CD4-positive, alpha-beta T cell treated with Interleukin-15 for 1 hour (primary cell): ENCODE measurements around the gene GAB2.

Experiments used
- DNase-seq: peaks from one replicate; pipeline ENCODE4 v3.0.0-alpha.2; 2020

GAB2 gene

DNA sequence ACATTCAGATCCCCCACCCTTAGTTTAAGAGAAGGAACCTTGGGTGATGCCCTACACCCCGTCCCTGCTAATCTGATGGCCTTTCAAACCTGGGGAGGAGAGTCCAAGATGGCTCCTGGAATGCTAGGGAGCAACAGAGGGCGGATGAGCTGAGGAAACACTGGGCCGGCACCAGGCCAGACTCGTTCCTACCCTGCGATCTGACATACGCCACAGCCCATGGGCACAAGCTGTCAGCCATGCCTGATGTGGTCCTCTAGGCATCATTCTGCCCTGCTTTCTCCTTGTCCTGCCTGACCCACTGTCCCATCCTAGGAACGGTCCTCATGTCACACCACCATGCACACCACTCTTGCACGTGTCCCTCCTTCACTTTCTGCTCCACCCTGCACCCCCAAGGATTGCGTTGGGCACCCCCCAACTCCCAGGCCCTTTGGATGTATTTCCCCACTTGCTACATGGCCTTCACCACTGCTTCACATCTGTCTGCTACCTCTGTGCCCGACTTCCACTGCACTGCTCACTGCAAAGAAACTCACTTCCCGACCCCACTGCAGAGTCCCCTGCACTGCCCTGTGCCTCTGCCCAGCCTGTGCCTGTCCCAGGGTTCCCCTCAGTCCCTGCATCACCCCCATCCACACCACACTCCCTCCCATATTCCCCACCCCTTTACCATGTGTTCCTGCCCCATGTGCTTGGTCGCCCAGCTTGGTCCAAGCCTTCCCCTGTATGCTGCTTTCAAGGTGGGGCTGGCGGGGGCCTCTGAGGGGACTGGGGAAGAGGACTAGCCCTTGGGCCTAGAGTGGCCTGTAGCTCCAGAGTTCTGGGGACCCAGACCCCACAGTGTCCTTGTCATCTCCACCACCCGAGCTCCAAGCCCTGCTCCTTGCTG is 199.7 kb downstream of the GAB2 start:
- peak; percentile 15 for DNase-seq

DNA sequence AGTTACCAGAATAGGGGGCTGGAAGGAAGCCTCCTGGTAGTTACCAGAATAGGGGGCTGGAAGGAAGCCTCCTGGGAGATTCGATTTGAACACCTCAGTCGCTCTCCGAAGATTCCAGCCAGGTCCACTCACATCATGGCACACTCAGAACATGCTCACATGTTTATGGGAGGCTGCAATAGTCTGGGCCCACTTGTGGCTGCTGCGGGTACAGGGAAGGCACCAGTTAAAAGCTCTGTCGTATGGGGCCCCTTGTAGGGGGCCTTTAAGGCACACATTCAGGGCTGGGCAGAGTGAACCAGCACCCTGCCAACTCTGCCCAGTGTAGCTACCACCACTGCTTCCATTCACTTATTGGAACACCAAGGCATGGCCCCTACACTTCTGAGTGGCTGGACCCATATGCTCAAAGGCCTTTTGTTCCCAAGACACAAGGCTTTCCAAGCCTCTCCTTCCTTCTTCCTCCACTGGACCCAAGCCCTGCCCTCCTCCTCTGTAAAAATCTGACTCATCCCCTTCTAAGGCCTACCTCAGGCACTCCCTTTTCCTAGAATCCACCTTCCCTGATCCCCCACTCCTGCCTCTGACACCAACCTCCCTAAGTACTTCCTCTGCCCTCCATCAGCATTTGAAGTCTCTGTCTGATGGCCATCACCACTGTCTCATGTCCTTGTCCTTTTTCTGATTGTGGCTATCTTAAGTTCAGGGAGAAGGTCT is 200.9 kb downstream of the GAB2 start:
- peak; percentile 6 for DNase-seq

DNA sequence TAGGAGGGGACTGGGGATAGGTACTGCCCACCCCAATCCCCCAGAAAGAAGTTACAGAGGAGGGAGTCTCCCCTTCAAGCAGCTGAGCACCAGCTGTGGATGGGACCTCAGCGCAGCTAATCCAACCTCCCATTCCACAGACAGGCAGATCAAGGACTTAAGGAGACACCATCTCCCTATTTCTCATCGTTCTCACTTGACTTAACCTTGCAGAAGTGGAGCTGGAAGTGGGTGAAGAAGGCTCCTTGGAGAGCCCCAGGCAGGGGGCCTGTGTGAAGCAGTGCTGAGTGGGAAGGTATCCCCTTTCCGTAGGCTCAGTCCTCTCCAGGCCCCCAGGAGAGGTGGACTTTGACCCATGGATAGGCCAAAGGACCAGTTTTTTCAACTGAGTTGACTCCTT is 201.6 kb downstream of the GAB2 start:
- DNase-seq, result no peak

DNA sequence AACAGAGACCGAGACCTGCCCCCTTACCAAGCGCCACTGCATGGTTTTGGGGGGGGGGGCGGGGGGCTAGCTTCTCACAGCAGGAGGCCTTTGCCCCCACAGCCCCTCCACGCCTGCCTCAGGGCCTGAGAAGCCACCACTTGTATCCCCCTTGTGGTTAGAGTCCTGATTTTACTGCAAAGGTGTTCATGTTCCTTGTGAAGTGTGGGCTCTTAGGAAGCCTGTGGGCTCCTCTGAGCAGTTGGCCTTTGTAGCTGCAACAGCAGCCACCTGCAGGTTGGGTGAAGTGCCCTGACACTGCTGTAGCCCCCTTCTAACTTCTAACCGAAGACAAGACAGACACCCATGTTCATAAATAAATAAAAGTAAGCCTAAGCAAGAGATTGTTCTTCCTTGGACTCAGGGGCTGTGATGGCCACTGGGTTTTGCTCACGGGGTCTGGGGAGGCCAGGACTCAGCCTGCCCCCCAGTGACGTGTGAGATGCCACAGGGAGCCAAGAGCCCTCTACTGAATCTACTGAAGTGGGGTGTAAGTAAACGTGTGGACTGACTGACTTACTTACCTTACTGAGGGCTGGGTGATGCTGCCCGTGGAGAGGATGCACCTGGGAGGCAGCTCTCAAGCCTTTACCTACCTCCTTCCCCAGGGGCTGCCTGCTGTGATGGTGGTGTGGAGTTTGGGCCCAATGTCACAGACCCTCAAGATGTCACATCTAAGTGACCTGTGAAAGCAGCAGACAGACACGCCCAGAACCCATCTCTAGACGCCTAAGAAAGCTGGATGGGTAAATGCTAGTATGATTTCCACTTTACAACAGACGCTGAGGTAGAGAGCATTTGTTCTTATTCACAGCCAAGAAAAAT is 203.1 kb downstream of the GAB2 start:
- peak; percentile 9 for DNase-seq

DNA sequence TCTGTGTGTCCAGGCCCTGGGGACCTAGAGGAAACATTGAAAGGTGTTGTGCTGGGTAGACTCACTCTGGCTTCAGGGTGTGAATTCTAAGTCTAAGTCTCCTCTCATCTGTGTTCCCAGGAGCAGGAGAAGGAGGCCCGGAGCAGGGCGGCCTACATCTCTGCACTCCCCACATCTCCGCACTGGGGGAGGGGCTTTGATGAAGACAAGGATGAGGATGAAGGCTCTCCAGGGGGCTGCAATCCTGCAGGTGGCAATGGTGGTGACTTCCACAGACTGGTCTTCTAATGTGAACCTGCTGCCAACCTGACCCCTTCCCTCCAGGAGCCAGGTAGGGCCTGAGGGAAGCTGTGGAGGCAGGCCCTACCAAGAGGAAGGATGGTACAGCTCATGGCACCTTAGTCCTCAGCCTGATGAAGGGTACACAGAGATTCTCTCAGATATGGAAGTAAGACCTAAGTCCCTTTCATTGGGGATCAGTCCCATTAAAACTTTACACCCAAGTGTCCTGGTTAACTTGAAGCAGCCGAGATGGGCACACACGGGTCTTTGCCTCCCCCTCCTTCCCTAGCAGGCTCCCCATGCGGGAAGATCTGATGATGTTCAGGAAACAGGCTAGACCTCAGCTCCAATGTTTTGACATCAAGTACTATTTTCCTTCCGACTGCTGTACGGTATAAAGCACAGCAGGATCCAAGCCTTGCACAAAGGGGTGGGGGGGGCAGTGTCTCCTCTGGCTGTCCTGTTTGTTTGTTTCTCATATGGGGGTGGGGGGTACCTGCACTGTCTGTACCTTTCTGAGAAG is 203.9 kb downstream of the GAB2 start:
- DNase-seq, result peak; percentile 10

- DNase-seq, result peak; percentile 7
These were observed 204.8 kb downstream of the GAB2 start for GRCh38 chr11:78212586-78213371.

- no peak for DNase-seq
These were observed 206.1 kb downstream of the GAB2 start for GRCh38 chr11:78211565-78211964.

GRCh38 chr11:78210000-78210608 is 207.5 kb downstream of the GAB2 start:
- DNase-seq, result no peak

GRCh38 chr11:78209478-78209877 is 208.1 kb downstream of the GAB2 start:
- DNase-seq, result no peak

GRCh38 chr11:78208257-78209165 is 209.1 kb downstream of the GAB2 start:
- no peak for DNase-seq

DNA sequence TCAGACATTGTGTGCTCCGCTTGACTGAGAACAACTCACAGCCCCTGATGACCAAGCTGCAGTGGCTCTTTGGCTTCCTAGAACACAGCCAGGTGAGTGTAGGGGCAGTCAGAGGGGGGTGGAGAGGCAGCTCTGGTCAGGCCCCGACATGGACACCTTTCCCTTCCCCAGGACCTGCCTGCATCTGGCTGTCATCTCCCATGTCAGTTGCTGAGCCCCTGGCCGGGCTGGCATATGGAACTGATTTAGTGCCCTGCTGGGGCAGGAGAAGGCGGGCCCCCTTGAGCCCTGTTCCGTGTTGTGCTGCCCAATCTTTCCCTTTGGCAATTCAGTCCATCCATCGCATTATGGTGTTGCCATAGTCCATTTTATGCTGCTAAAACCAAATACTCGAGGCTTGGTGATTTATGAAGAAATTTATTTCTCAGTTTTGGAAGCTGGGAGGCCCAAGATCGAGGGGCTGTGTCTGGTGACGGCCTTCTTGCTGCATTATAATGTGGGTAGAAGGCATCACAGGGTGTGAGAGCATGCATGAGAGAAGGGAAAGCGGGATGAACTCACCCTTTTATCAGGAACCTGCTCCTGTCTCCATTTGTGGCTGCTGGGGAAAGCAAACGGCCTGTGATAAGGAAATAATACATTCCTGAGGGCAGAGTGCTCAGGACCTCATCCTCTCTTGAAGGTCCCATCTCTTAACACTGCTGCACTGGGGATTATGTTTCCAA is 209.9 kb downstream of the GAB2 start:
- DNase-seq, result no peak

DNA sequence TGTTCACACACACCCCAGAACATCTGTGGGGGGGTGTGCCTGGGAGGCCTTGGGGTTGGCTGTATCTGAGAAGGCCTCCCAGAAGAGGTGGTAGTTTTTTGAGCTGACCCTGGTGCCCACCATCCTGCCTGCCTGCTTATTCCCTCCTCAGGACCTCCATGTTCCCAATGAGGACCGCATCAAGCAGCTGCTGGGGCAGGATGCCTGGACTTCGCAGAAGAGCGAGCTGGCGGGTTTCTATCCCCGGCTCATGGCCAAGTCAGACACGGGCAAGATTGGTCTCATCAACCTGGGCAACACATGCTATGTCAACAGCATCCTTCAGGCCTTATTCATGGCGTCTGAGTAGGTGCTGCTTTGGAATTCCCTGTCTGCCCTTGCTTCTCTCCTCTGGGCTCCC is 211.9 kb downstream of the GAB2 start:
- DNase-seq, result no peak

GRCh38 chr11:78205256-78205655 is 212.4 kb downstream of the GAB2 start:
- no peak for DNase-seq

- peak; percentile 78 for DNase-seq
These were observed 214.4 kb downstream of the GAB2 start for GRCh38 chr11:78203184-78203583.

GRCh38 chr11:78202733-78203167 is 214.9 kb downstream of the GAB2 start:
- DNase-seq, result peak; percentile 75

- DNase-seq, result no peak
These were observed 216.4 kb downstream of the GAB2 start for GRCh38 chr11:78201096-78201818.

- no peak for DNase-seq
These were observed 217.1 kb downstream of the GAB2 start for GRCh38 chr11:78200553-78200952.

DNA sequence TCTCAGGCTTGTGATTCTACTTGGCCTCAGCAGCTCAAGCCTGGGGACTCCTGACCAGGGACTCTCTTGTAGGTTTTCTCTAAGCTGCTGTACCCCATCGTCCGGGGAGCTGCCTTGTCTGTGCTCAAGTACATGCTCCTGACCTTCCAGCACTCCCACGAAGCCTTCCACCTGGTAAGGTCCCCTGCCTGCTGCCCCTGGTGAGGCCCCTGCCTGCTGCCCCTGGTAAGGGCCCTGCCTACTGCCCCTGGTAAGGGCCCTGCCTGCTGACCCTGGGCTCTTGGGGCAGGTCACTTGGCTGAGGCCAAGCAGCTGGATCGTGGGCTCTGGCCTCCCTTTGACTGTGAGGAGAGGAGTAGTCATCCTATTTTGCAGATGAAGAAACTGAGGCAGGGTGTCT is 217.6 kb downstream of the GAB2 start:
- no peak for DNase-seq

DNA sequence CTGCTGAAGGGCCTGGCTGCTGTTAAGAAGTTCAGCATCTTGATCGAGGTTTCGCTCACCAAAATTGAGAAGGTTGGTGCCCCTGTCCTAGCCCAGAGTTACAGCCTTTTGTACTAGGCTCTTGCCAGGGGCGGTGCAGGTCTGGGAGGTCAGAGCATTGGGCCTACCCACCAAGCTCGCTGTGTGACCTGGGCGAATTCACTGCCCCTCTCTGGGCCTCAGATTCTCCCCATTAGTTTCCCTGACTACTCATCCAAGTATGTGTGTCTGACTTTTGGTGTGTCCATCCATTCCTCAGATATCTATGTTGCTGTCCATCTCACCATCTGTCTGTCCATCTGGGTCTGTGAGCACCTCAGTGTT is 218.0 kb downstream of the GAB2 start:
- no peak for DNase-seq
